GM23338 (cell line): Measurements from ENCODE around the gene PDGFRA. TPM values are rescaled to one million over a fixed set of nuclear protein-coding genes. Genes with fewer than 3 reads are reported as not detected.

Experiments
- ATAC-seq: fragments of 200-7000 bp; cut with Tn5 transposase; 3 replicates; pipeline ENCODE4 v1.9.1; 2020
- DNase-seq: peaks from one replicate; pipeline ENCODE4 v3.0.0-alpha.2; 2015; ENCODE audit warnings: low spot score
- H2AFZ ChIP-seq: fragments of 200-600 bp; sonication (generic); 2 replicates; pipeline ENCODE4 v1.8.0; 2016; ENCODE audit warnings: antibody characterized with exemption, mild to moderate bottlenecking, moderate library complexity
- H3F3A ChIP-seq: fragments of 200-600 bp; sonication (generic); replicated peaks from 2 replicates; pipeline ENCODE4 v1.8.0; 2017; ENCODE audit warnings: antibody characterized with exemption, mixed run types, low read depth
- H3K27ac ChIP-seq: fragments of 200-600 bp; sonication (generic); 2 replicates; pipeline ENCODE4 v1.6.1; 2016; ENCODE audit warnings: low read depth
- H3K27me3 ChIP-seq: fragments of 200-600 bp; sonication (generic); 2 replicates; pipeline ENCODE4 v1.8.0; 2016; ENCODE audit warnings: mild to moderate bottlenecking, mixed run types, moderate library complexity; ENCODE audit not compliant: insufficient read depth
- H3K36me3 ChIP-seq: fragments of 200-600 bp; sonication (generic); 2 replicates; pipeline ENCODE4 v1.8.0; 2016; ENCODE audit warnings: mild to moderate bottlenecking; ENCODE audit not compliant: insufficient read depth
- H3K4me1 ChIP-seq: fragments of 200-600 bp; sonication (generic); 2 replicates; pipeline ENCODE4 v1.8.0; 2016; ENCODE audit warnings: mild to moderate bottlenecking, moderate library complexity; ENCODE audit not compliant: insufficient read depth
- H3K4me2 ChIP-seq: fragments of 200-600 bp; sonication (generic); 2 replicates; pipeline ENCODE4 v1.7.1; 2017; ENCODE audit warnings: mixed run types
- H3K4me3 ChIP-seq: fragments of 200-600 bp; sonication (generic); 2 replicates; pipeline ENCODE4 v1.6.1; 2016; ENCODE audit warnings: mixed run types
- H3K79me2 ChIP-seq: fragments of 200-600 bp; sonication (generic); replicated peaks from 2 replicates; pipeline ENCODE4 v1.8.0; 2017; ENCODE audit warnings: mild to moderate bottlenecking; ENCODE audit not compliant: insufficient read depth
- H3K9me2 ChIP-seq: fragments of 200-600 bp; sonication (generic); 2 replicates; pipeline ENCODE4 v1.8.0; 2017; ENCODE audit not compliant: insufficient read depth
- H4K20me1 ChIP-seq: fragments of 200-600 bp; sonication (generic); replicated peaks from 2 replicates; pipeline ENCODE4 v1.8.0; 2017; ENCODE audit warnings: mild to moderate bottlenecking; ENCODE audit not compliant: insufficient read depth
- H3K27ac Mint-ChIP-seq: 2 replicates; pipeline ENCODE4 v1.8.0; 2020; ENCODE audit warnings: inconsistent platforms, mild to moderate bottlenecking, moderate library complexity, mixed read lengths
- H3K27me3 Mint-ChIP-seq: 3 replicates; pipeline ENCODE4 v1.8.0; 2022; ENCODE audit warnings: low read depth, mild to moderate bottlenecking, moderate library complexity, mixed read lengths, inconsistent platforms; ENCODE audit not compliant: insufficient read depth, poor library complexity
- H3K36me3 Mint-ChIP-seq: 3 replicates; pipeline ENCODE4 v1.8.0; 2021; ENCODE audit warnings: low read depth, mild to moderate bottlenecking, inconsistent platforms, moderate library complexity, mixed read lengths
- H3K4me1 Mint-ChIP-seq: 3 replicates; pipeline ENCODE4 v1.8.0; 2020; ENCODE audit warnings: mild to moderate bottlenecking, inconsistent platforms, mixed read lengths
- H3K4me3 Mint-ChIP-seq: 3 replicates; pipeline ENCODE4 v1.8.0; 2021; ENCODE audit warnings: moderate library complexity, mild to moderate bottlenecking, inconsistent platforms, mixed read lengths
- H3K9me3 Mint-ChIP-seq: 3 replicates; pipeline ENCODE4 v1.8.0; 2020; ENCODE audit warnings: moderate library complexity, mild to moderate bottlenecking, inconsistent platforms, mixed read lengths
- CREB1 ChIP-seq: fragments of 250-450 bp; sonication (Bioruptor Pico); IDR thresholded peaks from 2 replicates; pipeline ENCODE4 v1.5.0; 2020; ENCODE audit warnings: low read depth, mild to moderate bottlenecking, moderate library complexity
- CTCF ChIP-seq, 2 experiments: fragments of 200-600 bp in 1 of 2; sonication (generic) in 1 of 2; conservative IDR thresholded peaks; 2 replicates each; pipeline versions ENCODE4 v1.5.1 to v1.6.1; 2016 to 2017; ENCODE audit warnings: antibody characterized with exemption in 2 of 2, low read depth in 2 of 2, mild to moderate bottlenecking in 2 of 2, moderate library complexity in 1 of 2
- ETS1 ChIP-seq: IDR thresholded peaks from 2 replicates; pipeline ENCODE4 v1.6.1; 2016; ENCODE audit warnings: antibody characterized with exemption
- EZH2 ChIP-seq: fragments of 200-600 bp; sonication (generic); IDR thresholded peaks from one replicate; pipeline ENCODE4 v1.8.0; 2017; ENCODE audit warnings: antibody characterized with exemption, mild to moderate bottlenecking, low read depth; ENCODE audit not compliant: unreplicated experiment
- EZH2phosphoT487 ChIP-seq: fragments of 200-600 bp; sonication (generic); IDR thresholded peaks from one replicate; pipeline ENCODE4 v1.8.1; 2018; ENCODE audit warnings: antibody characterized with exemption; ENCODE audit not compliant: unreplicated experiment
- JUNB ChIP-seq: IDR thresholded peaks from one replicate; pipeline ENCODE4 v1.6.1; 2016; ENCODE audit warnings: antibody characterized with exemption; ENCODE audit not compliant: unreplicated experiment
- NANOG ChIP-seq: IDR thresholded peaks from 2 replicates; pipeline ENCODE4 v1.6.1; 2016; ENCODE audit warnings: antibody characterized with exemption, borderline replicate concordance
- POLR2AphosphoS5 ChIP-seq: IDR thresholded peaks from 2 replicates; pipeline ENCODE4 v1.6.1; 2016; ENCODE audit warnings: antibody characterized with exemption, low read depth
- REST ChIP-seq: IDR thresholded peaks from one replicate; pipeline ENCODE4 v1.6.1; 2018; ENCODE audit warnings: antibody characterized with exemption; ENCODE audit not compliant: unreplicated experiment
- STAT1 ChIP-seq: IDR thresholded peaks from one replicate; pipeline ENCODE4 v1.6.1; 2016; ENCODE audit warnings: antibody characterized with exemption; ENCODE audit not compliant: unreplicated experiment
- ZNF114 ChIP-seq: fragments of 250-450 bp; sonication (Bioruptor Pico); IDR thresholded peaks from 2 replicates; pipeline ENCODE4 v1.5.0; 2020; ENCODE audit warnings: mild to moderate bottlenecking, moderate library complexity
- ZNF331 ChIP-seq: fragments of 250-450 bp; sonication (Bioruptor Pico); IDR thresholded peaks from 2 replicates; pipeline ENCODE4 v1.5.0; 2020; ENCODE audit warnings: low read depth, mild to moderate bottlenecking, moderate library complexity
- ZNF462 ChIP-seq: fragments of 250-450 bp; sonication (Bioruptor Pico); IDR thresholded peaks from 2 replicates; pipeline ENCODE4 v1.5.0; 2020; ENCODE audit warnings: mild to moderate bottlenecking, moderate library complexity
- polyA plus RNA-seq: library from polyadenylated mRNA; unstranded; fragments of >200 nt; fragmentation: Nextera tagmentation; extraction: Ambion mirVana; gene quantifications from 2 replicates; pipeline ENCODE4 v1.2.1, GENCODE V29; 2016
- total RNA-seq: library from RNA; depleted of rRNA; stranded (reverse); fragments of >200 nt; shearing (Covaris generic); gene quantifications from 2 replicates; pipeline ENCODE4 v1.2.3, GENCODE V29; 2014

The PDGFRA gene
- total and polyA plus RNA-seq, 2 experiments from 2014 or later = 8.0 to 10.8 TPM

- ATAC-seq = no peak
- Histone ChIP-seq H4K20me1 (no peaks in the 10 kb centered on the region), H3K27me3 (no peaks in the 10 kb centered on the region), H2AFZ (no peak overlapping the region), H3K79me2 (no peaks in the 10 kb centered on the region), H3K36me3 (no peaks in the 10 kb centered on the region), H3K4me3 (no peak overlapping the region), H3K27ac (no peak overlapping the region), H3K9me2 (peaks cover 15% of the 10 kb centered on the region; the same call in 1 of the 2 replicates), H3K4me2 (no peak overlapping the region), H3K4me1 (peaks cover 12% of the 10 kb centered on the region), H3F3A (no peaks in the 10 kb centered on the region; the same call in 1 of the 2 replicates)
- no peak overlapping the region for H3K27ac Mint-ChIP-seq
- H3K27me3 Mint-ChIP-seq = peaks cover 10% of the 10 kb centered on the region
- H3K4me3 Mint-ChIP-seq = no peak overlapping the region
- TF ChIP-seq NANOG (no peak), ETS1 (no peak), POLR2AphosphoS5 (no peak), JUNB (no peak), CREB1 (CRISPR knock-in tag) (no peak), ZNF331 (CRISPR knock-in tag) (no peak), STAT1 (no peak), EZH2phosphoT487 (no peak), CTCF (conservative IDR thresholded peaks at IDR 0.05; ENCODE audit: low read depth in 2 of 2) (no peak), ZNF114 (no peak), ZNF462 (no peak), REST (no peak), EZH2 (no peak)
- no peaks in the 10 kb centered on the region for H3K9me3 Mint-ChIP-seq
- H3K36me3 Mint-ChIP-seq = peaks cover 3% of the 10 kb centered on the region; the same call in 1 of the 3 replicates
- DNase-seq = no peak
- H3K4me1 Mint-ChIP-seq = peaks cover 18% of the 10 kb centered on the region; the same call in 2 of the 3 replicates
These were observed 43.0 kb downstream of the PDGFRA start for GRCh38 chr4:54272051-54272450.
